ENCODE measurements around the gene UBE2R2. TPM values are rescaled to one million over a fixed set of nuclear protein-coding genes. Genes with fewer than 3 reads are reported as not detected.
"Not testable (repeated sequence)": the region's sequence is repeated elsewhere in the genome, so short reads cannot be mapped to it uniquely, and the experiment has no call there.

UBE2R2 gene
- total and polyA plus RNA-seq, 9 donors: 19.6 to 76.0 (median 43.3) TPM

DNA sequence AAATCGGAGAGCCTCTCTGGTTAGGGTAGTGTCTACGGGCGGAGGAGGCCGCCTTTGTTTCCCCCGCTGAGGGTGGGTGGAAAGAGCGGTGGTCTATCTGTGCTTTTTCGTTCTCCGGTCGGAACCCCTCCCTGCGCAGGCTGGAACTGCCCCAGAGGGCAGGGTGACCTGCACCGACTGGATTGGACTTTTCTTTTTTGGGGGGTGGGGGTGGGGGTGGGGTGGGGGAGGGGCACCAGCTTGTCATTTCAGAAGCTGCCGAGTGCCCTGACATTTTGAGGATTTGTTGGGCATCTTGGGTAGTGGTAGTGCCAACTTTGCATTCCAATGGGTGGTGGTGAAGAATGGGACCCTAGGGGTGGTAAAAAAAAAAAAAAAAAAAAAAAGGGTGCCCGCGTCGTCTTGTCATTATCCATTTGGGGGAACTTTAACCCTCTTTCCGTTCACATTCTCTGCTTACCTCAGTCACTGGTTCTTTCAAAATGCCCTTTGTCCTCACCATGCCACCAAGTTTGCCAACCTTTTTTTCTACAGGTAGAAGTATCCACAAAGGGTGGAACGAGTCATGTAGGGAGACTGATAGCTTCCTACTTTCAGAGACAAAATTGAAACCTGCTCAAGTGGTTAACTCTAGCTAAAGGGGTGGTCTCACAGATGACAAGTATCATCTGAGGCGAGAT lies 1.3 kb downstream of the UBE2R2 start:
- intact Hi-C loops (cut with DNase I): loop anchor here in 3 of 4 donors (5.0 to 10.0 kb wide), 5 partner anchors 34 to 436 kb away; partner anchors contain the start of gene UBAP2 (in 1 of the 3)
- Histone ChIP-seq H3K36me3 (no peaks in the 10 kb centered on the region), H3K4me1 (ENCODE audit: insufficient read depth) (peaks cover 5% of the 10 kb centered on the region), H3K27me3 (no peaks in the 10 kb centered on the region), H3K9me3 (no peaks in the 10 kb centered on the region), H3K27ac (peak overlapping the region; percentile 94 to 100), H3K4me3 (peak overlapping the region; percentile 94)
- TF ChIP-seq POLR2A (IDR thresholded peaks at IDR 0.05): no peak
- no peak for TF ChIP-seq EP300 (IDR thresholded peaks at IDR 0.05)
- TF ChIP-seq, protein P1, sequence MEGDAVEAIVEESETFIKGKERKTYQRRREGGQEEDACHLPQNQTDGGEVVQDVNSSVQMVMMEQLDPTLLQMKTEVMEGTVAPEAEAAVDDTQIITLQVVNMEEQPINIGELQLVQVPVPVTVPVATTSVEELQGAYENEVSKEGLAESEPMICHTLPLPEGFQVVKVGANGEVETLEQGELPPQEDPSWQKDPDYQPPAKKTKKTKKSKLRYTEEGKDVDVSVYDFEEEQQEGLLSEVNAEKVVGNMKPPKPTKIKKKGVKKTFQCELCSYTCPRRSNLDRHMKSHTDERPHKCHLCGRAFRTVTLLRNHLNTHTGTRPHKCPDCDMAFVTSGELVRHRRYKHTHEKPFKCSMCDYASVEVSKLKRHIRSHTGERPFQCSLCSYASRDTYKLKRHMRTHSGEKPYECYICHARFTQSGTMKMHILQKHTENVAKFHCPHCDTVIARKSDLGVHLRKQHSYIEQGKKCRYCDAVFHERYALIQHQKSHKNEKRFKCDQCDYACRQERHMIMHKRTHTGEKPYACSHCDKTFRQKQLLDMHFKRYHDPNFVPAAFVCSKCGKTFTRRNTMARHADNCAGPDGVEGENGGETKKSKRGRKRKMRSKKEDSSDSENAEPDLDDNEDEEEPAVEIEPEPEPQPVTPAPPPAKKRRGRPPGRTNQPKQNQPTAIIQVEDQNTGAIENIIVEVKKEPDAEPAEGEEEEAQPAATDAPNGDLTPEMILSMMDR (IDR thresholded peaks at IDR 0.05): no peak
- DNase-seq: peak in 4 of 5 donors; percentile 53 to 79 (median 72)
- WGBS, 3 donors: 0 to 1% (median 1%) methylated on average over 18 of the region's 18 CpGs

DNA sequence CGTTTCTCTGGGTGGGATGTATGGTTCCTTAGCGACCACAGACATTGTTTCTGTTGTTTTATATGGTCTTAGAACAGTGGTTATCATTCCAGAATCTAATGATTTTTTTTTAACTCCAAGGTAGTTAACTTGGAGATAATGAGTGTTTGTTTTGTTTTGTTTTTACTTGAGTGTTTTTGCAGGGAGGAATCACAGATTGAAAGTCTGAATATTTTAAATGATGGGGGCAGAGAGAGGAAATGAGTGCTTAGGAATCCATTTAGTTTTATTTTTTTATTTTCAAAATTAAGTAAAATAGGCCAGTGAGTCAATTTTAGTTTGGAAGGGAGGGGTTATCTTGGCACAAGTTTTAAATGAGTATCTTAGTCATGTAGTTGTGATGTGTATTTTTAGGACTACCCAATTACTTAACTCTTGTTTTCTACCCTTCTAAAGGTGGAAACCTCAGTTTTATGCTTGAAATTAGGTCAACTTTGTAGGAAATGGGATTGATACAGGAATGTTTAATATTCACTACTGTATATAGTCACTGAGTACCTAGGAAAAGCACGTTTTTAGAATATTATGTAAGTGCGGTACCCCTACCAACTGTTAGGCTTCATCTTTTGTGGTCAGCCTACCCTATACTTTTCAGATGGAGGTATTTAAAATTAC lies 2.0 kb downstream of the UBE2R2 start:
- Histone ChIP-seq H3K4me3 (peak overlapping the region; percentile 94), H3K9me3 (no peaks in the 10 kb centered on the region), H3K27me3 (no peaks in the 10 kb centered on the region), H3K36me3 (no peaks in the 10 kb centered on the region), H3K27ac (peak overlapping the region in 1 of 2 donors; percentile 43), H3K4me1 (ENCODE audit: insufficient read depth) (peaks cover 5% of the 10 kb centered on the region)
- DNase-seq: no peak
- TF ChIP-seq EP300 (IDR thresholded peaks at IDR 0.05) (no peak), POLR2A (IDR thresholded peaks at IDR 0.05) (no peak)
- TF ChIP-seq, protein P1 (IDR thresholded peaks at IDR 0.05): no peak
- WGBS, 3 donors: 10 to 12% (median 11%) methylated on average over 4 of the region's 4 CpGs
- intact Hi-C loops (cut with DNase I): loop anchor here in 3 of 4 donors (5.0 to 10.0 kb wide), 5 partner anchors 33 to 436 kb away; partner anchors contain the start of gene UBAP2 (in 1 of the 3)

DNA sequence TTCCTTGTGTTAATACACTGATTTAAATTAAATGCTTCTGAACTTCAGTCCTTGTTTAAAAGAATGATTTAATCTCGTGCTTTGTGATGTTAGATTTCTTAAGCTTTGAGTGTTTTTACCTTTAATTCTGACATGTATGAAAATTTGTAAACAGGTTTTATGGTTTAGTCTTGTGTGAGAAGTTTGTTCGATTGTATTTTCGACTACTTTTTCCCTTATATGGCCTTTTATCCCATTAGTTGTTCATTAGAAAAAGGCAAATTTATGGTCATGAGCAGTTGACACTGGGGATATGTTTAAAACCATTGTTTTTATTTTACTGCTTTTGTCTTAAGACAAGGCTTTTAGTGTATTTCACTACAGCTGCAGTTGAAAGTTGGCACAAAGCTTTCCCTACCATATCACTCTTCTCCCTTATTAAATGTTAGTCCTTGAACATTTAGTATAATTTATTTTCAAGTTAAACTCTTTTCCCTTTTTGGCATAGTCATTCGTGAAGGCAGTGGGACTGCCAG lies 3.3 kb downstream of the UBE2R2 start:
- no peak overlapping the region for H3K27ac ChIP-seq
- H3K4me3 ChIP-seq: no peak overlapping the region
- H3K4me1 ChIP-seq (ENCODE audit: insufficient read depth): peaks cover 4% of the 10 kb centered on the region
- TF ChIP-seq, protein P1 (IDR thresholded peaks at IDR 0.05): no peak
- TF ChIP-seq POLR2A (IDR thresholded peaks at IDR 0.05): no peak
- DNase-seq: no peak
- no peaks in the 10 kb centered on the region for H3K9me3 ChIP-seq
- H3K27me3 ChIP-seq: no peaks in the 10 kb centered on the region
- 12 to 15% (median 12%) methylated on average over 4 of the region's 4 CpGs for WGBS, 3 donors
- intact Hi-C loops (cut with DNase I): no loop called here
- no peaks in the 10 kb centered on the region for H3K36me3 ChIP-seq

DNA sequence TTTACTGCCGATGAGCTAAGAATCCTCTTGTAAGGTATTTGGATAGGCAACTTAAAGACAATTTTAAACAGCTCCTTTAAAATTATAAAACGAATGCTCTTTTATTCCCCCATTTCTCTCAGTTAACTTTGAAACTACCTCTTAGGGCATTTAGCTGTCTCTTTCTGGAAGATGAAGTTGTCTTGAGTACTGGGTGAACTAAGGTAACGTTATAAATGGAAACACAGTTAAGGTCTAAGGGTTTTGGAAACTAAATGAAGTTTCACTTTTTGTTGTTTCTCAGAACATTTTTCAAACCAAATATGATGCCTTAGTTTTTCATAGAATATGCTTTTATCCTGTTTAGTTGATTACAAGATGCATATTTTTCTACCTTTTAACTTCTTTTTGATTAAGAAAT lies 6.8 kb downstream of the UBE2R2 start:
- peaks cover 1% of the 10 kb centered on the region for H3K4me1 ChIP-seq (ENCODE audit: insufficient read depth)
- no peaks in the 10 kb centered on the region for H3K27me3 ChIP-seq
- H3K4me3 ChIP-seq: no peak overlapping the region
- H3K36me3 ChIP-seq: no peaks in the 10 kb centered on the region
- no peak overlapping the region for H3K27ac ChIP-seq
- intact Hi-C loops (cut with DNase I): no loop called here
- no peak for DNase-seq
- no peaks in the 10 kb centered on the region for H3K9me3 ChIP-seq
- WGBS, 3 donors: 60 to 72% (median 71%) methylated on average over 3 of the region's 3 CpGs
- TF ChIP-seq, protein P1 (IDR thresholded peaks at IDR 0.05): no peak
- TF ChIP-seq POLR2A (IDR thresholded peaks at IDR 0.05): no peak
- TF ChIP-seq EP300 (IDR thresholded peaks at IDR 0.05): no peak

DNA sequence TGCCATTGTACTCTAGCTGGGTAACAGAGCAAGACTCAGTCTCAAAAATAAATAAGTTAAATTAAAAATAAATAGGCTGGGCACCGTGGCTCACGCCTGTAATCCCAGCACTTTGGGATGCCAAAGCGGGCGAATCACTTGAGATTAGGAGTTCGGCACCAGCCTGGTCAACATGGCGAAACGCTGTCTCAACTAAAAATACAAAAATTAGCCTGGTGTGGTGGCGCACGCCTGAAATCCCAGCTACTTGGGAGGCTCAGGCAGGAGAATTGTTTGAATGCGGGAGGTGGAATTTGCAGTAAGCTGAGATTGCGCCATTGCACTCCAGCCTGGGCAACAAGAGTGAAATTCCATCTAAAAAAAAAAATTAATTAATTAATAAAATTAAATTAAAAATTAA lies 10.3 kb downstream of the UBE2R2 start:
- H3K27ac ChIP-seq; H3K4me1 ChIP-seq (ENCODE audit: insufficient read depth); H3K9me3 ChIP-seq; DNase-seq; H3K36me3 ChIP-seq; intact Hi-C loops (cut with DNase I); H3K27me3 ChIP-seq; H3K4me3 ChIP-seq: not testable (repeated sequence)
- 98 to 99% (median 98%) methylated on average over 11 of the region's 11 CpGs for WGBS, 3 donors

DNA sequence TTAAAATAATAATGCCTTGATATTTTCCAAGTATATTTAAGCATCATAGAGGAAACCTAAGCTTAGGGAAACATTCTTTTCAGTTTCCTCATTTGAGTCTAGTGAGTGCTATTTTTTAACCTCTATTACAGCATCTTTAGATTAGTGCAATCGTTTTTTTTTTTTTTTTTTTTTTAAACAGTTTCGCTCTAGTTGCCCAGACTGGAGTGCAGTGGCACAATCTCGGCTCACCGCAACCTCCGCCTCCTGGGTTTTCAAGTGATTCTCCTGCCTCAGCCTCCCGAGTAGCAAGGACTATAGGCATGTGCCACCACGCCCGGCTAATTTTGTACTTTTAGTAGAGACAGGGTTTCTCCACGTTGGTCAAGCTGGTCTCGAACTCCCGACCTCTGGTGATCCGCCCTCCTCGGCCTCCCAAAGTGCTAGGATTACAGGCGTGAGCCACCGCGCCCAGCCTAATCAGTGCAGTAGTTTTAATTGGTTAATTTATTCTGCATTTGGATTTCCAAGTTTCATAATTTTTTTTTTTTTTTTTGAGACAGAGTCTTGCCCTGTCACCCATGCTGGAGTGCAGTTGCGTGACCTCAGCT lies 12.8 kb downstream of the UBE2R2 start:
- H3K36me3 ChIP-seq; H3K4me1 ChIP-seq (ENCODE audit: insufficient read depth); H3K27me3 ChIP-seq; DNase-seq; H3K27ac ChIP-seq; intact Hi-C loops (cut with DNase I); H3K9me3 ChIP-seq; H3K4me3 ChIP-seq: not testable (repeated sequence)
- 90 to 91% (median 91%) methylated on average over 17 of the region's 17 CpGs for WGBS, 3 donors
